DND-41 (cell line): ENCODE measurements around the gene LIPK.

Source experiments
- EZH2 ChIP-seq: IDR thresholded peaks from 3 replicates; pipeline ENCODE4 v1.6.1; 2012; ENCODE audit warnings: borderline replicate concordance, low read depth, mild to moderate bottlenecking, moderate library complexity, low read length, inconsistent platforms; ENCODE audit not compliant: severe bottlenecking
- TF ChIP-seq, protein P1 (sequence below): IDR thresholded peaks from 2 replicates; pipeline ENCODE4 v1.5.1; 2012; ENCODE audit warnings: borderline replicate concordance, low read length, moderate library complexity, mild to moderate bottlenecking; ENCODE audit not compliant: poor library complexity, severe bottlenecking; ENCODE audit errors: extremely low read depth

DNA sequence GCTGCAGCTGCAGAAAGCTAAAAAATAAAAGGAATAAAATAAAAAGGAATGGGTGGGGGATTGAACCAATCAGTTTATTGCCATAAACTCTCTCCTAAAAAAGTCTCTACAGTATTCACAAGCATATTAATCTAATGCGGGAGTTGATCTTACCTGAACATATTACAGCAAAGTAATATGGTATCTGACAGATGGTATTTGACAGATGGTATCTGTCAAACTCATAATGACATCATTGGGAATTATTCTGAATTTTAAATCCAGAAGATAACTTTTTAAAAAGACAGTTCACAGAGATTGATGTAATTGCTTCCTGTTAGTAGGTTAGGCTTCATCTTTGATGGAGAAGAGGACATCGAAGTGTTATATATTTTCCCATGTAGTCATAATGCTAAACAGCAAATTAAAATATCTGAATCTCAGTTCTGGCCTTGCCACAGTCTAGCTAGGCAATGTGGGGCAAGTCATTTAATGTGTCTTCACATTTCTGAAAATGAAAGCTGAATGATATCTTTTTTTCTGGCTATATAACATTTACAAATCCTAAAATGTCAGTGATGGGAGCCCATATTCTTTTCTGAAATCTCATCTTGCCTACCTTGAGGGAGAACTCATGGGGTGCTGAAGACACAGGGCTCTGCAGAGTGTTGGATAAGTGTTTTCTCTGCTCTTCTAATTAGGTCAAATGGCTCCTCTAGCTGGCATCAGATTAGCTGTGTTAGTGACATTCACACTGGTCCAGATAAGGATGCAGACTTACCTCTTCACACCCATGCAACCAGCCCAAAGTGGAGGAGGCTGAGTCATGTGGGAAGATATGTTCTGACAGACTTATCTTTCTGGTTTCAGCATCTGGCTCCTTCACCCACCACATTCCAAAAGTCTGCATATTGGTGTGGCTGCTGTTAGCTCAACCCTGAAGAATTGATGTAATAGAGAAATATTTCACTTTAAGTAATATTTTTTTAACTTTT, 94.4 kb downstream of the LIPK start:
- TF ChIP-seq, protein P1, sequence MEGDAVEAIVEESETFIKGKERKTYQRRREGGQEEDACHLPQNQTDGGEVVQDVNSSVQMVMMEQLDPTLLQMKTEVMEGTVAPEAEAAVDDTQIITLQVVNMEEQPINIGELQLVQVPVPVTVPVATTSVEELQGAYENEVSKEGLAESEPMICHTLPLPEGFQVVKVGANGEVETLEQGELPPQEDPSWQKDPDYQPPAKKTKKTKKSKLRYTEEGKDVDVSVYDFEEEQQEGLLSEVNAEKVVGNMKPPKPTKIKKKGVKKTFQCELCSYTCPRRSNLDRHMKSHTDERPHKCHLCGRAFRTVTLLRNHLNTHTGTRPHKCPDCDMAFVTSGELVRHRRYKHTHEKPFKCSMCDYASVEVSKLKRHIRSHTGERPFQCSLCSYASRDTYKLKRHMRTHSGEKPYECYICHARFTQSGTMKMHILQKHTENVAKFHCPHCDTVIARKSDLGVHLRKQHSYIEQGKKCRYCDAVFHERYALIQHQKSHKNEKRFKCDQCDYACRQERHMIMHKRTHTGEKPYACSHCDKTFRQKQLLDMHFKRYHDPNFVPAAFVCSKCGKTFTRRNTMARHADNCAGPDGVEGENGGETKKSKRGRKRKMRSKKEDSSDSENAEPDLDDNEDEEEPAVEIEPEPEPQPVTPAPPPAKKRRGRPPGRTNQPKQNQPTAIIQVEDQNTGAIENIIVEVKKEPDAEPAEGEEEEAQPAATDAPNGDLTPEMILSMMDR, result no peak
- TF ChIP-seq EZH2, result no peak
